SK-N-SH treated with all-trans-retinoic acid at 6 μM for 48 hours (cell line): Measurements from ENCODE around the gene VILL.
"Not testable (repeated sequence)": the region's sequence is repeated elsewhere in the genome, so short reads cannot be mapped to it uniquely, and the experiment has no call there.

Experiments used
- ATAC-seq: fragments of 200-7000 bp; cut with Tn5 transposase; 3 replicates; pipeline ENCODE4 v1.9.1; 2020; ENCODE audit warnings: mild to moderate bottlenecking, moderate library complexity
- BACH2 ChIP-seq: fragments of 250-450 bp; sonication (Bioruptor Pico); IDR thresholded peaks from 2 replicates; pipeline ENCODE4 v1.9.0; 2021; ENCODE audit warnings: mild to moderate bottlenecking, borderline replicate concordance
- GLIS3 ChIP-seq: fragments of 250-450 bp; sonication (Bioruptor Pico); IDR thresholded peaks from 2 replicates; pipeline ENCODE4 v1.5.0; 2020; ENCODE audit warnings: mild to moderate bottlenecking, moderate library complexity
- ISL1 ChIP-seq: fragments of 250-450 bp; sonication (Bioruptor Pico); IDR thresholded peaks from 2 replicates; pipeline ENCODE4 v2.1.2; 2022; ENCODE audit warnings: mild to moderate bottlenecking, moderate library complexity
- OSR1 ChIP-seq: fragments of 250-450 bp; sonication (Bioruptor Pico); IDR thresholded peaks from 2 replicates; pipeline ENCODE4 v1.8.0; 2022; ENCODE audit warnings: moderate library complexity, mild to moderate bottlenecking, inconsistent platforms
- PPARA ChIP-seq: fragments of 250-450 bp; sonication (Bioruptor Pico); IDR thresholded peaks from 2 replicates; pipeline ENCODE4 v1.5.0; 2020; ENCODE audit warnings: mild to moderate bottlenecking, borderline replicate concordance
- RARB ChIP-seq: fragments of 250-450 bp; sonication (Bioruptor Pico); IDR thresholded peaks from 2 replicates; pipeline ENCODE4 v1.8.0; 2021; ENCODE audit warnings: mild to moderate bottlenecking, moderate library complexity
- SNAI2 ChIP-seq: fragments of 250-450 bp; sonication (Bioruptor Pico); IDR thresholded peaks from 2 replicates; pipeline ENCODE4 v1.5.0; 2020; ENCODE audit warnings: mild to moderate bottlenecking, moderate library complexity
- TCF4 ChIP-seq: fragments of 250-450 bp; sonication (Bioruptor Pico); IDR thresholded peaks from 2 replicates; pipeline ENCODE4 v1.8.0; 2021; ENCODE audit warnings: mild to moderate bottlenecking, moderate library complexity, borderline replicate concordance
- ZFP3 ChIP-seq: fragments of 250-450 bp; sonication (Bioruptor Pico); IDR thresholded peaks from 2 replicates; pipeline ENCODE4 v1.5.0; 2020; ENCODE audit warnings: mild to moderate bottlenecking, moderate library complexity
- ZFP30 ChIP-seq: fragments of 450-650 bp; formaldehyde crosslinking; IDR thresholded peaks from 2 replicates; pipeline ENCODE4 v1.5.0; 2022; ENCODE audit warnings: mild to moderate bottlenecking, moderate library complexity
- ZNF565 ChIP-seq: fragments of 450-650 bp; formaldehyde crosslinking; conservative IDR thresholded peaks from 2 replicates; pipeline ENCODE4 v1.5.0; 2020; ENCODE audit warnings: low read depth, mild to moderate bottlenecking, moderate library complexity
- ZNF70 ChIP-seq: fragments of 450-650 bp; formaldehyde crosslinking; IDR thresholded peaks from 2 replicates; pipeline ENCODE4 v1.5.0; 2020; ENCODE audit warnings: mild to moderate bottlenecking, moderate library complexity
- ZNF8 ChIP-seq: fragments of 450-650 bp; formaldehyde crosslinking; IDR thresholded peaks from 2 replicates; pipeline ENCODE4 v1.5.0; 2020; ENCODE audit warnings: mild to moderate bottlenecking, moderate library complexity
- TF ChIP-seq, protein P1 (sequence below): fragments of 250-450 bp; sonication (Bioruptor Pico); IDR thresholded peaks from 2 replicates; pipeline ENCODE4 v1.5.0; 2020; ENCODE audit warnings: mild to moderate bottlenecking, moderate library complexity
- TF ChIP-seq, protein P2 (sequence below): fragments of 250-450 bp; sonication (Bioruptor Pico); IDR thresholded peaks from 2 replicates; pipeline ENCODE4 v1.5.1; 2021; ENCODE audit warnings: mild to moderate bottlenecking, moderate library complexity
- TF ChIP-seq, protein P3 (sequence below): fragments of 250-450 bp; sonication (Bioruptor Pico); IDR thresholded peaks from 2 replicates; pipeline ENCODE4 v1.5.1; 2020; ENCODE audit warnings: low read depth, mild to moderate bottlenecking, moderate library complexity

VILL gene

DNA sequence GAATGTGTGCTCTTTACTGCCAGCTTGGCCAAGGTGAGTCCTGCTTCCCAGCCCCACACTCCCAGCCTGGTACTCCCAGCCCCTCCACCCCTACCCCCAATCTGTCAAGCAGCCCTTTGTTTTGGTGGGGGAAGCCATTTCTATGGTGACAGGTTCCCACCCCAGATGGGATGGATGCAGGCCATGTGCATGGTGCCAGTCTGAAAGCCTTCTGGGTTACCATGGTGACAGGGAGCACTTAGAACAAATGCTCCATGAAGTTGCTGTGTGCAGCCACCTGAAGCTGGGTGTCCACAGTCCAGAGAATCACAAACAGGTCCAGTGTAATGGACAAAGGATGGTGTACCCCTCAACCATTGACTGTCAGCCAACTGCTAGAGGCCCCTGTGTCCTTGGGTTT, 19.1 kb upstream of the VILL start:
- no peak for TF ChIP-seq PPARA
- TF ChIP-seq, protein P1, sequence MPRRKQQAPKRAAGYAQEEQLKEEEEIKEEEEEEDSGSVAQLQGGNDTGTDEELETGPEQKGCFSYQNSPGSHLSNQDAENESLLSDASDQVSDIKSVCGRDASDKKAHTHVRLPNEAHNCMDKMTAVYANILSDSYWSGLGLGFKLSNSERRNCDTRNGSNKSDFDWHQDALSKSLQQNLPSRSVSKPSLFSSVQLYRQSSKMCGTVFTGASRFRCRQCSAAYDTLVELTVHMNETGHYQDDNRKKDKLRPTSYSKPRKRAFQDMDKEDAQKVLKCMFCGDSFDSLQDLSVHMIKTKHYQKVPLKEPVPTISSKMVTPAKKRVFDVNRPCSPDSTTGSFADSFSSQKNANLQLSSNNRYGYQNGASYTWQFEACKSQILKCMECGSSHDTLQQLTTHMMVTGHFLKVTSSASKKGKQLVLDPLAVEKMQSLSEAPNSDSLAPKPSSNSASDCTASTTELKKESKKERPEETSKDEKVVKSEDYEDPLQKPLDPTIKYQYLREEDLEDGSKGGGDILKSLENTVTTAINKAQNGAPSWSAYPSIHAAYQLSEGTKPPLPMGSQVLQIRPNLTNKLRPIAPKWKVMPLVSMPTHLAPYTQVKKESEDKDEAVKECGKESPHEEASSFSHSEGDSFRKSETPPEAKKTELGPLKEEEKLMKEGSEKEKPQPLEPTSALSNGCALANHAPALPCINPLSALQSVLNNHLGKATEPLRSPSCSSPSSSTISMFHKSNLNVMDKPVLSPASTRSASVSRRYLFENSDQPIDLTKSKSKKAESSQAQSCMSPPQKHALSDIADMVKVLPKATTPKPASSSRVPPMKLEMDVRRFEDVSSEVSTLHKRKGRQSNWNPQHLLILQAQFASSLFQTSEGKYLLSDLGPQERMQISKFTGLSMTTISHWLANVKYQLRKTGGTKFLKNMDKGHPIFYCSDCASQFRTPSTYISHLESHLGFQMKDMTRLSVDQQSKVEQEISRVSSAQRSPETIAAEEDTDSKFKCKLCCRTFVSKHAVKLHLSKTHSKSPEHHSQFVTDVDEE (CRISPR knock-in tag) = no peak
- no peak for TF ChIP-seq SNAI2 (CRISPR knock-in tag)
- TF ChIP-seq ZFP30 (CRISPR knock-in tag) = no peak
- TF ChIP-seq, protein P2, sequence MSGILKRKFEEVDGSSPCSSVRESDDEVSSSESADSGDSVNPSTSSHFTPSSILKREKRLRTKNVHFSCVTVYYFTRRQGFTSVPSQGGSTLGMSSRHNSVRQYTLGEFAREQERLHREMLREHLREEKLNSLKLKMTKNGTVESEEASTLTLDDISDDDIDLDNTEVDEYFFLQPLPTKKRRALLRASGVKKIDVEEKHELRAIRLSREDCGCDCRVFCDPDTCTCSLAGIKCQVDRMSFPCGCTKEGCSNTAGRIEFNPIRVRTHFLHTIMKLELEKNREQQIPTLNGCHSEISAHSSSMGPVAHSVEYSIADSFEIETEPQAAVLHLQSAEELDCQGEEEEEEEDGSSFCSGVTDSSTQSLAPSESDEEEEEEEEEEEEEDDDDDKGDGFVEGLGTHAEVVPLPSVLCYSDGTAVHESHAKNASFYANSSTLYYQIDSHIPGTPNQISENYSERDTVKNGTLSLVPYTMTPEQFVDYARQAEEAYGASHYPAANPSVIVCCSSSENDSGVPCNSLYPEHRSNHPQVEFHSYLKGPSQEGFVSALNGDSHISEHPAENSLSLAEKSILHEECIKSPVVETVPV (CRISPR knock-in tag) = no peak
- no peak for TF ChIP-seq TCF4
- no peak for TF ChIP-seq GLIS3 (CRISPR knock-in tag)
- TF ChIP-seq, protein P3, sequence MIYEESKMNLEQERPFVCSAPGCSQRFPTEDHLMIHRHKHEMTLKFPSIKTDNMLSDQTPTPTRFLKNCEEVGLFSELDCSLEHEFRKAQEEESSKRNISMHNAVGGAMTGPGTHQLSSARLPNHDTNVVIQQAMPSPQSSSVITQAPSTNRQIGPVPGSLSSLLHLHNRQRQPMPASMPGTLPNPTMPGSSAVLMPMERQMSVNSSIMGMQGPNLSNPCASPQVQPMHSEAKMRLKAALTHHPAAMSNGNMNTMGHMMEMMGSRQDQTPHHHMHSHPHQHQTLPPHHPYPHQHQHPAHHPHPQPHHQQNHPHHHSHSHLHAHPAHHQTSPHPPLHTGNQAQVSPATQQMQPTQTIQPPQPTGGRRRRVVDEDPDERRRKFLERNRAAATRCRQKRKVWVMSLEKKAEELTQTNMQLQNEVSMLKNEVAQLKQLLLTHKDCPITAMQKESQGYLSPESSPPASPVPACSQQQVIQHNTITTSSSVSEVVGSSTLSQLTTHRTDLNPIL (CRISPR knock-in tag) = no peak
- TF ChIP-seq BACH2 (CRISPR knock-in tag) = no peak
- no peak for TF ChIP-seq ZNF8 (CRISPR knock-in tag)
- no peak for TF ChIP-seq OSR1 (CRISPR knock-in tag)
- no peak for TF ChIP-seq ZNF70 (CRISPR knock-in tag)
- no peak for TF ChIP-seq ZFP3 (CRISPR knock-in tag)
- no peak for ATAC-seq

DNA sequence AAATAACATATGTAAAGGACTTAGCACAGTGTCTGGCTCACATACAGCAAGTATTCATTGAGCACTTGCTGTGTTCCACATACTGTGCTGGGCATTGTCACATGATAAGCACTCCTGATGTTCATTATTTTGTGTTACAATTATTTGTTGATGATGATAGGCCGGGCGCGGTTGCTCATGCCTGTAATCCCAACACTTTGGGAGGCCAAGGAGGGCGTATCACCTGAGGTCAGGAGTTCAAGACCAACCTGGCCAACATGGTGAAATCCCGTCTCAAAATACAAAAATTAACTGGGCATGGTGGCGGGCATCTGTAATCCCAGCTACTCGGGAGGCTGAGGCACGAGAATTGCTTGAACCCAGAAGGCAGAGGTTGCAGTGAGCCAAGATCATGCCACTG, 18.5 kb upstream of the VILL start:
- ATAC-seq = not testable (repeated sequence)

DNA sequence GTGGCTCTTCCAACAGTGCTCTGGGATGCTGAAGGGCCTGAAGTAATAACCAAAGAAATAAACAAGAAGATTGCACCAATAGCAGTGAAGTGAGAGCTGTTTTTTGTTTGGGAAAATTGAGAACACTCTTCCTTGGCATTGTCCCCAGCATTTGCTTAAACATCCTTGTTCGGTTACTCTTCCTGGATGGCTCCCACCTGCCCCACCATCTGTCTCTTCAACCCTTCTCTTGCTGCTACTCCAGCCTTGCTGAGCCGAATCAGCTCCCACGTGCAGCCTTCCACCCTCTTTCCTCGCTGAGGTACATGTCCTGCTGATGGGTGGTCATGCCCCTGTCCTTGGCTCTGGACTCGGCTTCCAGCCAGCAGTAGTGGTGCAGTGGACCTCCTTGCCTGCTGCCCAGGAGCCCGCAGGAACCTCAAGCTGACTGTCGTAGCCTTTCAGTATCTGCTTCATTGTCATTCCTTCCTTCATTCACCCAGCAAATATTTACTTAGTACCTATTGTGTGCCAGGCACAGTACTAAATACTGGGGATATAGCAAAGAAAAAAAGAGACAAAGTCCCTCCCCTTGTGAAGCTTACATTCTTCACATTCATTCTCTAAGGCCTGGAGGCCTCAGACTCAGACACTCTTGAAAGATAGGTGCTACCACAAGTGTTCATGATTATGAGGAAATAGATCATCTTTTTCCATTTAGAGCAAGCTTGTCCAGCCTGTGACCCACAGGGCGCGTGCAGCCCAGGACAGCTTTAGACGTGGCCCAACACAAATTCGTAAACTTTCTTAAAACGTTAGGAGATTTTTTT, 17.1 kb upstream of the VILL start:
- TF ChIP-seq ZNF565 (CRISPR knock-in tag) (no peak), ISL1 (CRISPR knock-in tag) (no peak), RARB (CRISPR knock-in tag) (no peak), ZFP3 (CRISPR knock-in tag) (no peak), TCF4 (no peak), BACH2 (CRISPR knock-in tag) (no peak)
- TF ChIP-seq, protein P3 (CRISPR knock-in tag) = no peak
- TF ChIP-seq, protein P1 (CRISPR knock-in tag) = no peak
- no peak for ATAC-seq
